HG03039 (cell line): ENCODE results near the gene EWSR1.

Source experiments
- ATAC-seq: cut with Tn5 transposase; IDR thresholded peaks from one replicate; pipeline ENCODE4 v1.9.1; 2021; ENCODE audit warnings: mild to moderate bottlenecking, moderate library complexity; ENCODE audit not compliant: unreplicated experiment

Gene EWSR1

DNA sequence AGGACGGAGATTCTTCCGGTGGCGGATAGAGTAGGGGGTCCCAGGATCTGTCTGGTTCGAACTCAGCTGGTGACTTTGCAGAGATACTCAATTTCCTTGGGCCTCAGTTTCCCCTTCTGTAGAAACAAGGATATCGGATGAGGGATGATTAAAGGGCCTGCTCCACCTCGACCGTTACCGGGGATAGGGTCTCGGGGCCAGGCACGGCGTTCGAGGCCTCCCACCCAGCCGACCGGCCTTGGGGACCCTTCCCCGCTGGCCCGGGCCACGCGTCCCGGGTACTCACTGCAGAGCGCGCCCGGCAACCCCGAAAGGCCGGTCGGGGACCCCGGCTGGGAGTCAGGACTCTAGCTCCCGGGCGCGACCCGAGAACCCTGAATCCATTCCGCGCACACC lies 608 bp upstream of the EWSR1 start:
- no peak for ATAC-seq

DNA sequence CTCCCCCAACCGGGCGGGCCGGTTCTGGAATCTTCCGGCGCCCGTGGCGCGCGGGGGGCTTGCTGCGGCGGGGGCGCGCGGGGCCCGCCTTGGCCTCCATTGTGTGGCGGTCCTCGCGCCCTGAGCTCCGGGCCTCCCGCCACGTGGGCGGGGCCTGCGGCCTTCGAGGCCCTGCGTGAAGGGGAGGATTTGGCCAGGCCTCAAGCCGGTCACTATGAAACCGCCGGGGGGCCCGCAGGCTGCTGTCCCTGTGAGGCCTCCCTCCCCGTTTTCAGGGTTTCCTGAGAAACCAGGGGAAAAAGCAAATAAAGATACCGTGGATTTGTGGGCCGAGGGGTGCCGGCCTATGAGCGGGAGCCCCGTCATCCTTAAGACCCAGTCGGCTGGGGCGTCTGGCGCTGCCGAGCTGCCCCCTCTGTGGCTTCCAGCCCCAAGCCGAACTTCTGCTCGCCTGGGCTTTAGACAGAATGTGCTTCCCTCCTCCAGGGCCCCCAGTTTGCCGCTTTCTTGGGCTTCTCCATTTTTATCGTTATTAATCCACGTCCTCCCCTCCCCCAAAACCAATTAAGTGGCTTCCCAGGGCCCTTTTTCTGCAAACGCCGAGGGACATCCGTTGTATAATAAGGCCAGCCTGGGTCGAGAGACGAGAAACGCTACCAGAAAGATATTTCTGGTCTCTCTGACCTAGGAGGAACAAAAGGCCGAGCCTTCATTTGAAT lies 602 bp downstream of the EWSR1 start:
- ATAC-seq = peak; percentile 25

DNA sequence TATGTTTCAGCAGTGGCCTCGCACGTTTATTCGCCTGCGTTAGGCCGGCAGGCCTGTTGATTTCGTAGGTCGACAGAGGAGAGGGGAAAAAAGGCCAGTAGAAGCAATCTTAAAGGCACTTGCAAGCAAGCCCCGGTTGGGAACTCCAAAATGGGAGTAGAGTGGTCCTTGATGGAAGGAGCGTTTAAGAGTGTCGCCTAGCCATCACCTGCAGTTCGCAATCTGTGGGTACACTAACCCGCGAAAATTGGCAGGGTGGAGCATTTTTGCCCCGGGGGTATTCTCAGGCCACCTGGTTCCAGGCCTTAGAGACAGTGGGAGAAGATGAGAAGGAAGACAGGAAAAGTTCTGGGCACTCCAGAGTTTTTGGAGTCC lies 1.1 kb downstream of the EWSR1 start:
- ATAC-seq = no peak

DNA sequence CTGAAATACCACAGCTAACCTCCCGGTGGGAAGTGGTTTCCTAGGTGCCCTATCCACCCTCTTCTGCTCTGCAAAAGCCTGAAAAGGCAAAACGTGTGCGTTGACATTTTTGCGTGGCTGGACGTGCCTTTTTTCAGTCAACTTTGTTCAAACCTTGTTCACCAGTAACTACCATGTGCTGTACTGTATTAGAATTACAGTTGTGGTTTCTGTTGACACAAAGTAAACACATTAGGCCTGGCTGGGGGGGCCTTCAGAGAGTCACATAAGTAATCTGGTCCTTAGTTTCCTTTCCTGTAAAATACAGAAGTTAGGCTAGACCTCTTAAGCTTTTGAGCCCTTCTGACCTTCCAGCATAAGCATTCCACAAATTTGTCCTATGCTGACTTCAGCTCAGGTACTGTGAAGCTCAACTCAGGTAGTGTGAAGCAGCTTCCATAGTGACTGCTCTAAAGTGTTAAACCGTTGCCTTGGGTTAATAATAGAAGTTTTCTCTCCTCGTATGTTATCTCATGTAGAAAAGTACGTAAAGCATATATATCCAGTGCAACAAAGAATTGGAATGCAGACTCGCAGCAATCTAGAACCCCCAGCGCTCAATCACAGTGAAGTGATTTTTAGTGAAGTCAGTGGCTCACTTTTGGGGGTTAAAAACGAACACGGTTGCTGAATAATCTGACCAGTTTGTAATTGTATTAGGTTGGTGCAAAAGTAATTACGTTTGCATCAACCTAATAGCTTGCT lies 1.8 kb downstream of the EWSR1 start:
- ATAC-seq = no peak

DNA sequence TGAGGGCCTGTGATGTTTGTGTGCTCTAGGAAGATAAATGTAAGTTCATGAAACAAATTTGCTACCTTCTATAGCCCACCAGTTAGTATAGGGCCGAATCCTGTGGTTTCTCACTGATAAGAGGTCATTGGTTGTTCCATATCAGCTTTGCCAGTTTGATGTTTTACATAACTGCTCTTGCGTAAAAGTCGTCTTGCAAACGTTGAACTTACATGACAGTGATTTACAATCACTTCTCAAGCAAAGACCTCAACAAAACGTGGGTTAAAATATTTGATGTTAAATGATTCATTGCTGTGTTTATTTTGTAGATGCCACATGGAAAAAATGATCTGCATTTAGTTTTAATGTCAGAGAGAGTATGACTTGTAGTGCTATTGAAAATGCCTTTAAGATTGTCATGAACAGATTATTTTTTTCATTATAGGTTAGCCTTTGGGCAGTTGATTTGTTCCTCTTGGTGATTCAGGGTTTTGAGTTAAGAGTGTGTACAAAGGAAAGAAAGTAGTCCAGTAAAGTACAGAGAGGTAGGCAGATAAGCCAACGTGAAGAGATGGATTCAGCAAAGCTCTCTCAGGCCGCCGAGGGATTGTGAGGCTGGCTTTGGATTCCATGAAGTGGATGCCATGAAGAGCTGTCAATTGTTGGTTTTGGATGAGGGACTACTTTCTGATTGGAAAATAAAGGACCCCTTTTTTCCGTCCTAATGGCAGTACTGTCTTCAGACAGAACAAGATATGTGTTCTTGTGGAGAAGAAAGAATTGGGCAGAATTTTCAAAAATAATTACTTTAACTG lies 2.6 kb downstream of the EWSR1 start:
- no peak for ATAC-seq

DNA sequence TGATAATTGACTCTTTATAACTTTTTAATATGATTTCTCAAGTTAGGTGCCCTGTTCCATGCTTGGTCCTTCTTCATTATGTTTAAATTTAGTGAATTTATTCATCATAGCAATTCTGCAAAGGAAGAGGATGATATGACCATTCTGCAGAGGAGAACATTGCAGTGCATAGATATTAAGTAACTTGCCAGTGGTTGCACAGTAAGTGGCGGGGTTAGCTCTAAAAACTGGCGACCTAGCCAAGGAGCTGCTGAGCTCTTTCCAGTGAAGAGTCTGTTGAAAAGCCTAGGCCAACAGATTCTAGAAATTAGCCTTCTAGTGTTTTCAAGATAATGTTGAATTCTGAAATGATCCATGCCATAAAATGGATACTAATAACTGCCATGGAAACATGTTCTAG lies 4.6 kb downstream of the EWSR1 start:
- no peak for ATAC-seq

DNA sequence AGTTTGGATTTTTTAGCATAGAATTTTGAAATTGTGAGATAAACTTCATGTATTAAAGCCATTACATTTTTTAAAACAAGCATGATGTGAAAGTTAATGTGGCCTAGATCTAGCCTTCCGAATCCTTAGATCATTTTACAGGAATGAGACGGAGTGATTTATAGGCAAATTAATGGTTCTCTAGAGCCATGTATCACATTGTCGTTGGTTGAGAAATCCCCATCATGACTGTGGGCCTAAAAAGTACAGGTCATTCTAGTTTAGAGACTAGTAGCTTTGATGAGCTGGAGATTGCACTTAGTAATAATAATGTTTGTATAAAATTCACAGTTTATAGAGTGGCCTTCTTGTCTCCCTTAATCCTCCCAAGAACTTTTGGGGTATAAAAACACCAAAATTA lies 7.1 kb downstream of the EWSR1 start:
- no peak for ATAC-seq

DNA sequence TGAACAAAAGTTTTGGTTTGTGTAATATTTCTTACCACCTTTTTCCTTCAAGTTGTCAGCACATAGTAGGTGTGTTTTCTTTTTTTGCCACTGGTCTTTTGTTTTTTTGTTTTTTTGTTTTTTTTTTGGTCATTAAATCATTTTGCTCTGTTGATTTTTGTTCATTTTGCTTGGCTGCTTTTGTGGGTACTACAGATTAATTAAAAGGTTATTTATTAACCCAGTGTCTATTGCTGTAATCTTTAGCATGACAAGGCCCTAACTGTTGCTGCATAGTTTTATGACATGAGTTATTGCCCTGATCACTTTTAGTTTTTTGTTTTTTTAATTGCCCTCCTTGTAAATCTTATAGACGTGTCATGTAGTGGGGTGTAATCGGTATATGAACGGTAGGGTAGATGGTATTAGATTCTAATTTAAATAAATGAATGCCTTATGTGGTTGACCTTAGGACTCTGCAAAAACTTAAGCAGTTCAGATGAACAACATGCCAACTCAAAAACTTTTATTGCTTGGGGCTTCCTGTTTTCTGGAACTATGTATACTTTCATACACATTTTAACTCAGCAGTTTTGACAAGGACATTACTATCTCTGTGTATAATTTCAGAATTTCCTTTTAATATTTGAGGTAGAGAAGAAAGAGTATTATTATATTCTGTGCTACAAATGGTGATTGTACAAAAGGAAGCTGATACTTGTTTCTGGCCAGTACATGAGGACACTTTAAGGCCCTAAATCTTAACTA lies 7.9 kb downstream of the EWSR1 start:
- no peak for ATAC-seq

DNA sequence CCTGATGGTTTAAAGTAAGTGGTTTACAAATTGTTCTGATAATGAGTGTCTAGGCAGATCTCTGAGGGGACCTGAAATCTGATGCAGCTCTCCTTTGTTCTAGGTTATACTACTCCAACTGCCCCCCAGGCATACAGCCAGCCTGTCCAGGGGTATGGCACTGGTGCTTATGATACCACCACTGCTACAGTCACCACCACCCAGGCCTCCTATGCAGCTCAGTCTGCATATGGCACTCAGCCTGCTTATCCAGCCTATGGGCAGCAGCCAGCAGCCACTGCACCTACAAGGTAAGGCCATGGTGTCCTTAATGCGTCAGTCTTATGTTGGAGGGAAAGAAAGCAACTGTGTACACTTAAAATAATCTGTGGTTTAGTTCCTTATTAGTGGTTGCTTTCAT lies 9.9 kb downstream of the EWSR1 start:
- no peak for ATAC-seq

DNA sequence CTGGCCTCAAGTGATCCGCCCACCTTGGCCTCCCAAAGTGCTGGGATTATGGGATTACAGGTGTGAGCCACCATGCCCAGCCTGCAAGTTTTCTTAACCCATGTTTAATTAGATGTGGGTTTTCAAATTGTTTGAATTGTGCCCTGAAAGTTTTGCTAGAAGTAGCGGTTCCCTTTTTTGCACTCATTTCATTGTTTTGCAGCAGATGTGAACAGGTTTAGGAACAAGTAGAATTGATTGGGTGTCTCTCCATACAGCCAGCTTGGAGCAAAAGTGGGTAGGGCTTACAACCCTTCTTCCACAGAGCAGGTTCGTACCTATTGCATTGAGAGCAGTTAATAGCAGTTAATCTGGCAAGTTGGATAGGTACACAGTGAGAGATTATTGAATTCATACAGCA lies 16.1 kb downstream of the EWSR1 start:
- no peak for ATAC-seq

DNA sequence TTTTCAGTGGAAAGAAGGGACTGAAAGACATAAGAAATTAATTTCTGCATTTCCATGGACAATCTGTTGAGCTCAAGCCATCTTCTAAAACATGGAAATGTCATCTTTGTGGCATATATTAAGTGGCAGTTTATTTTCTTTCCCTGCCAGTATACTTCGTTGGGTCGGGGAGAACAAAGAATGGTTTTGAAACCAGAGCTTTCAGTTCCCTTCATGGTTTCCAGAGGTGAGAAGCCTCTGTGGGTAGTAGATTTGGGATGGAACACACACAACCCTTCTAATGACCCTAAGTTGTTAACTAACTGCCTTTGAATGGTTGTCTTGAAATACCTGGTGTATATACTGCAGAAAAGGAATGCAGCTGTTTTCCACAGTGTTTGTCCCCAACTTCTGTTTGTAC lies 20.8 kb downstream of the EWSR1 start:
- no peak for ATAC-seq

DNA sequence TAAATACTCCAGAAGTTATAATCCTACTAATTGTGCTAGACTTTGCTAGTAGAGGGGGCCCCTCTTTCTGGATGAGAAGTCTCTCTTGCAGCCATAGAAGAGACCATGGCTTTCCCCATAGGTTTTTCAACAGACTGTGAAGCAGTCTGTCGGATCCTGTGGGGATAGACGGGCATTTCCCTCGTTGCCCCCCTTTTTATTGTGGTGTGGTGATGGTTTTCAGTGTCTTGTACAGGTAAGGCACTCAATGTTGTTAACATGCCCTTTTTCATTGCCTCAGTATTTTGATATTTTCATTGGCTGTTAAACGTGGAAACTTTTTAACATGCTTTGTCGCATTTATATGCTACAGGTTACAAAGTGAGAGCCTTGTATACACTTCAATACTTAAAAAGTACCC lies 22.0 kb downstream of the EWSR1 start:
- no peak for ATAC-seq

DNA sequence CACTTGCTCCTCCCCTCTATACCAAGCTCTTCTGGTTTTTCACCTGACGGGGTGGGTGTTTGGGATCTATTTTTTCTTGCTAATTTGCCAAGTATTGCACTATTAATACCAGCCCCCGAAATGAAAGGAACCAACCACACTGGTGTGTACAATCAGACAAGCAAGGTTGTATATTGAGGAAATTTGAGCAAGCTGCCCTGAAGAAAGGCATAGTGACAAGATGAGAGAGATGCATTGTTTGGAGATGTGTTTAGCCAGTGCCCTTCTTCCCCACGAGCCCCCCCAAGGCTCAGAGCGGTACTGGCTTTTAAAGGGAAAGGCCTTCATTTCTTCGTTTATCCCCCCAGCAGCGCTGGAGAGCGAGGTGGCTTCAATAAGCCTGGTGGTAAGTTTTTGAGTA lies 23.1 kb downstream of the EWSR1 start:
- no peak for ATAC-seq

DNA sequence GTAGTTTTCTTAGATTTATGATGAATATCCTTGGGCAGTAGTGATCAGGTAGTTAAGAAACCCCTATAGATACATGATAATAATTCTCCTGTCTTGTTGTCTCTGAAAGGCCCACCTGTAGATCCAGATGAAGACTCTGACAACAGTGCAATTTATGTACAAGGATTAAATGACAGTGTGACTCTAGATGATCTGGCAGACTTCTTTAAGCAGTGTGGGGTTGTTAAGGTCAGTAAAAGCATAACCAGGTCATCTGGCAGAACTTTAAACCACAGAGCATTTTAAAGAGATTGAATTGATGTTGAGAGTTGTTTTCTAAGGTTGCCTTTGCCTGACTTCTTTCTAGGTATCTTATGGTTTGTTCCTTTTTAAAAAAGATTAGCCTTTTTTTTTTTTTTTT lies 24.3 kb downstream of the EWSR1 start:
- ATAC-seq = no peak

DNA sequence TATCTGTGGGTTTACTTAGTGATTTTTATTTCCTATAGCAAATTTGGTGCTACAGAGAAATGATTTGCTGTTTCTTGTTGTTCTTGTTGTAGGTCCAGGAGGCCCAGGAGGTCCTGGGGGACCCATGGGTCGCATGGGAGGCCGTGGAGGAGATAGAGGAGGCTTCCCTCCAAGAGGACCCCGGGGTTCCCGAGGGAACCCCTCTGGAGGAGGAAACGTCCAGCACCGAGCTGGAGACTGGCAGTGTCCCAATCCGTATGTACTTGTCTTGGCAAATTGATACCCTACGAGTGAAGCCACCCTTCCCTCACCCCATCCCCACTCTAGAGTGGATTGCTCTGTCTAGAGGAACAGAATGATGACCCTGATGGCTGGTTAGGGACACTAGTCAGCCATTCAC lies 30.6 kb downstream of the EWSR1 start:
- ATAC-seq = no peak

DNA sequence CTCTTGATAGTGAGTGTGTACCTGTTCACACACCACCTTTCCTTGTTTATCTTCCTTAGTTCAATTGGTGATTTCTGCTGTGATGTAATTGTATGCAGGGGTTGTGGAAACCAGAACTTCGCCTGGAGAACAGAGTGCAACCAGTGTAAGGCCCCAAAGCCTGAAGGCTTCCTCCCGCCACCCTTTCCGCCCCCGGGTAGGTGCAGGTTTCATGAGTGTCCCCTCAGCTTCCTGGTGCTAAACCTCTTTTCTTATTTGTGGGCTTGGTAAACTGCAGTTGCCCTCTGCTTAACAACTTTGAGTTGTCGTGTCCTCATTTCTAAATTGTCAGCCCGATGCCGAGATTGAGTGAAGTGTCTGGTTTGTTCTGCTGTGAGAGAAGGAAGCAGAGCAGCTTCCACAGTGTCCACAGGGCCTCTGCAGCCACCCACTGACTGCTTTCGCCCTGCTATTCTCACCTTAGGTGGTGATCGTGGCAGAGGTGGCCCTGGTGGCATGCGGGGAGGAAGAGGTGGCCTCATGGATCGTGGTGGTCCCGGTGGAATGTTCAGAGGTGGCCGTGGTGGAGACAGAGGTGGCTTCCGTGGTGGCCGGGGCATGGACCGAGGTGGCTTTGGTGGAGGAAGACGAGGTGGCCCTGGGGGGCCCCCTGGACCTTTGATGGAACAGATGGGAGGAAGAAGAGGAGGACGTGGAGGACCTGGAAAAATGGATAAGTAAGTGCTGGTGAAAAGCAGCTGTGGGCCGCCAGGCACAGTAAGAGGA lies 31.2 kb downstream of the EWSR1 start:
- ATAC-seq = no peak

DNA sequence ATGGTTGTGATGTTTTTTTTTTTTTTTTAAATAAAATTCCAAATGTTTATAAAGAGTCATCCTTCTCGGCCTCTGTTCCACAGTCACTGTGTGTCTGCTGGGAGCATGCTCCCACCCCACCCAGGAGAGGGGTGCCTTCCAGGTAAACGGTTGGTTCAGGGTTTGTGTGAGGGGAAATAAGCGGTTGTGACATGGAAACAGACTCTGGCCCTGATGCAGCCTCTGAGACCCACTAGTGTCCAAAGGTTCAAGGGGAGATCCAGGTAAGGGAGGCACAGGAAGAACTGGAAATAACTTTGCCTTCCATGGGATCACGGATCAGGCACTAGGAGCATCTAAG lies 32.4 kb downstream of the EWSR1 start:
- no peak for ATAC-seq

DNA sequence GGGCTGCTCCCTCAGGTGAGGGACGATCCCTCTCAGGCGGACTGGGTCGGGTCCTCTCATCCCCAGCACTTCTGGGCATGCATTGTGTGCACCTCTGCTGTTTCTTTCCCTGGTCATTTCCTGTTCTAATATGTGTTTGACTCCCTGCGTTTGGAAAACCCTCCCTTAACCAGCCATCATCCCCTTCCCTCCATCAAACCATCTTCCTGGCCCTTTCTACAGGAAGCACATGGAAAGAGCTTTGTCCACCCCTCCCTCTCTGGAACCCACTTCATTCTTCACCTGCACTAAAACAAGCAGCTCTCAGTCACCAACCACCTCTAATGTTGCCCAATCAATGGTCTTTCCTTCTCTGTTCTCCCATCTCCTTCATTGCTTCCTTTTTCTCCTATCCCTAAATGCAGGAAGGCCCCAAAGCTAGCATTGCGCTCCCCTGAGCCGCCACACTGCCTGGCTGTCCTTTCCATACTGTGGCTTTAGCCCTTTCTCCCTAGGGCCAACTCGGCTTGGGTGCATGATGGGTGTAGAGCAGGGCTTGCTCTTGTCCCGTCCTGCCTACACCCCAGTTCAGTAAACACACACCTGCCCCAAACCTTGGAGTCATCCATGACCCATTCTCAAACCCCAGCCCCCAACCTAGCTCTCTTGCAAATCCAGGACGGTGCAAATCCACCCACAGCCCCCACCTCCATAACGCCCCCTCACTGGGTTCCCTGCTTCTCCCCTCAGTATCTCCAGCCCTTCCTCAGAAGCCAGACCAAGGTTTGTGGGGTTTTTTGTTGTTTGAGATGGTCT lies 32.9 kb downstream of the EWSR1 start:
- ATAC-seq = no peak

DNA sequence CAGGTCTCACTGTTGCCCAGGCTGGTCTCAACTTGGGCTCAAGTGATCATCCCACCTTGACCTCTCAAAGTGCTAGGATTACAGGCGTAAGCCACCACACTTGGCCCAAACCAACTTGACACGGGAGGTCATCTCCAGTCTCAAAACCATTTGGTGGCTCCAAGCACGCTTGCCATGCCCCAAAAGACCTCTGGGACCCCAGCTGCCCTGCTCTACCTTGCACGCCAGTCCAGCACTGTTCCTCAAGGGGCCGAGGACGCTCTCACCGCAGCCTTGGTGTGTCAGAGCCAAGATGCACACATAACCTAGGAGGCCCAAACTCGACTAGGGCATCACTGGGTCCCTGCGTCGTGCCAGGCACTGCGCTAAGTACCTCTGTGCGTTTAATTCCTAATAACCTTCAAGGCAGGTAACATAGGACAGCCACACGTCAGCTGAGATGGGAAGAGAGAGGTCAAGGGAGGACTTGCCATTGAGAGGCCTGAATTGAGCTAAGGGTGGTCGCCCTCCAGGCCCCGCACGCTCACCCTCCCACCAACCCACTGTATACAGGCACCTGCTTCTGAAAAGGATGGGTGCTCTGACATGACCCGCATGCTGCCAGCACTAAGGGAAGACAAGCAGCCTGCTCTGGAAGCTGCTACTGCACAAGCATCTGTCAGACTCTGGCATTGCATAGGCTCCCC lies 33.8 kb downstream of the EWSR1 start:
- no peak for ATAC-seq

DNA sequence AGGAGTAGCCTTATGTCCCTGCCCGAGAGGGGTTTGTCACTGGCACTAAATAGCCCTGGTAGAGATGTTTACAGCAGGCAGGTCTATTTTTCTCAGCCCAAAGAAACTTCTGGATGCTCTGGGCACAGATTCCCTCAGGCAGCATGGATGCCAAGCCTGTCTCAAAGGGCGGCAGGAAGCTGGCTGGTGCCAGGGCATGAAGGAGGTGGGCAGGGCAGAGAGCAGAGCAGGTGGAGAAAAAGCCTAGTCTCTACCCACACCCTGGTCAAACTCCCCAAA lies 34.3 kb downstream of the EWSR1 start:
- ATAC-seq = no peak
